ENCODE data around the gene ZNF70. TPM values are rescaled to one million over a fixed set of nuclear protein-coding genes. Genes with fewer than 3 reads are reported as not detected.

ZNF70 gene
- total and polyA plus RNA-seq, 10 of the 15 experiments (the other 5 are each of a cell fraction or from before 2014, with no cell fraction given) = 0.15 to 2.3 (median 0.85) TPM

DNA sequence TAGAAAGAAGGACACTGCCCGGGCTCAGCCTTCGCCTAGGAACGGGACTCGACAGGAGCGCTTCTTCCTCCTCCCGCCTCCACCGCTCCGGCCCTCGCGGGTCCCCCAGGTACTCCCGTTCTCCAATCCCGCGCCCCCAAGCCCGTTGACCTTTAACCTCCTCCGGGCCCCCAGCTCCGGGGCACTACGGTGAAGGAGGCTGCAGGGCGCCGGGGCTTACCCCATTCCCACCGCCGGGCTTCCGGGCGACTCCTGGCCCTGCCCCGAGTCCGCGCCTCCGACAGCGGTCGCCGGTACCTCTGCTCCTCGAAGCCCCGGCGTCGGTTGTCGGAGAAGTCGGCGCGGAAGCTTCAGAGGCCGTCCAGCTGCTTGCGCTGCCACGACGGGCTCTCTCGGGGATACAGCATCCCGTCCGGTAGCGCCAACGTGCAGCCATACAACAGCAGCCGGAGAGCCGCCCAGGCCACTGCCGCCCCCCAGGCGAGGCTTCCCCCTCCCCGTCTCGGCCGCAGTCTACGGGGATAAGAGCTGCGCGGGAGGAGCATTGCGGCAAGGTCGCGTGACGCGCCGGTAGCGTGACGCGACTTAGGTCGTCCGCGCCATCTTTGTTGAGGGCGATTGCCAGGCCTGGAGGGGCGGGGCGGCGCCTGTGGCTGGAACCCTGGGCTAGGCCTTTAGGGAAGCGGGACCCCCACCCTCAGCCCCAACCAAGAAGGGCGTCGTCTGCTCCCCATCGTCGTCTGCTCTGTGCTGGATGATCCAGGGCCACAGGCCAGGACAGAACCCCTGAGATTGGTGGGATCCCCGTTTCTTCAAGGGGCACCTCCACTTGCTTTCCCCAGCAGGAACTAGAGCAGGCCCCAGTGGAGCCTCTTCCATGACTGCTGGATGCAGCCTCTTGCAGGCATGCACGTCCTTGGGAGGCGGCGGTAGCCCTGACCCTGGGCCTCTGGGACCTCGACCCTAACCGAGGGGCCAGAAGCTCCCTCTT is 33.8 kb downstream of the ZNF70 start (continued):
- TF ChIP-seq, protein P1, sequence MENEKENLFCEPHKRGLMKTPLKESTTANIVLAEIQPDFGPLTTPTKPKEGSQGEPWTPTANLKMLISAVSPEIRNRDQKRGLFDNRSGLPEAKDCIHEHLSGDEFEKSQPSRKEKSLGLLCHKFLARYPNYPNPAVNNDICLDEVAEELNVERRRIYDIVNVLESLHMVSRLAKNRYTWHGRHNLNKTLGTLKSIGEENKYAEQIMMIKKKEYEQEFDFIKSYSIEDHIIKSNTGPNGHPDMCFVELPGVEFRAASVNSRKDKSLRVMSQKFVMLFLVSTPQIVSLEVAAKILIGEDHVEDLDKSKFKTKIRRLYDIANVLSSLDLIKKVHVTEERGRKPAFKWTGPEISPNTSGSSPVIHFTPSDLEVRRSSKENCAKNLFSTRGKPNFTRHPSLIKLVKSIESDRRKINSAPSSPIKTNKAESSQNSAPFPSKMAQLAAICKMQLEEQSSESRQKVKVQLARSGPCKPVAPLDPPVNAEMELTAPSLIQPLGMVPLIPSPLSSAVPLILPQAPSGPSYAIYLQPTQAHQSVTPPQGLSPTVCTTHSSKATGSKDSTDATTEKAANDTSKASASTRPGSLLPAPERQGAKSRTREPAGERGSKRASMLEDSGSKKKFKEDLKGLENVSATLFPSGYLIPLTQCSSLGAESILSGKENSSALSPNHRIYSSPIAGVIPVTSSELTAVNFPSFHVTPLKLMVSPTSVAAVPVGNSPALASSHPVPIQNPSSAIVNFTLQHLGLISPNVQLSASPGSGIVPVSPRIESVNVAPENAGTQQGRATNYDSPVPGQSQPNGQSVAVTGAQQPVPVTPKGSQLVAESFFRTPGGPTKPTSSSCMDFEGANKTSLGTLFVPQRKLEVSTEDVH (IDR thresholded peaks at IDR 0.05; ENCODE audit: low read depth, partially characterized antibody) = no peak
- no peak for TF ChIP-seq CEBPB (IDR thresholded peaks at IDR 0.05; ENCODE audit: borderline replicate concordance in 1 of 2, low read depth in 2 of 2, low read length in 2 of 2)
- TF ChIP-seq TCF7 (IDR thresholded peaks at IDR 0.05; ENCODE audit: borderline replicate concordance) = no peak
- no peak for TF ChIP-seq WRNIP1 (IDR thresholded peaks at IDR 0.05; ENCODE audit: borderline replicate concordance, low read depth, low read length)
- TF ChIP-seq IKZF2 (IDR thresholded peaks at IDR 0.05) = peak; percentile 52 to 63
- 0 out of 2 replicates have a peak, but pooled peaks have one; percentile 58 for TF ChIP-seq CHD1 (IDR thresholded peaks at IDR 0.05; ENCODE audit: low read depth, low read length)
- no peak for TF ChIP-seq SKIL (IDR thresholded peaks at IDR 0.05; ENCODE audit: low read depth, poor library complexity, severe bottlenecking)
- no peak for TF ChIP-seq NFXL1 (IDR thresholded peaks at IDR 0.05; ENCODE audit: borderline replicate concordance)
- TF ChIP-seq ELK1 (IDR thresholded peaks at IDR 0.05; ENCODE audit: low read depth, low read length) = peak; percentile 32; the same call in 1 of the 2 replicates
- TF ChIP-seq ZSCAN29 (IDR thresholded peaks at IDR 0.05) = no peak
- peak; percentile 67 for TF ChIP-seq IRF4 (IDR thresholded peaks at IDR 0.05; ENCODE audit: low read depth, low read length)
- TF ChIP-seq NFIC (IDR thresholded peaks at IDR 0.05; ENCODE audit: low read depth, low read length) = no peak
- TF ChIP-seq PKNOX1 (IDR thresholded peaks at IDR 0.05) = no peak
- TF ChIP-seq MAX (IDR thresholded peaks at IDR 0.05; ENCODE audit: low read depth, low read length) = peak; percentile 14; the same call in 1 of the 2 replicates
- TF ChIP-seq PAX8 (IDR thresholded peaks at IDR 0.05) = no peak
- TF ChIP-seq, protein P2, sequence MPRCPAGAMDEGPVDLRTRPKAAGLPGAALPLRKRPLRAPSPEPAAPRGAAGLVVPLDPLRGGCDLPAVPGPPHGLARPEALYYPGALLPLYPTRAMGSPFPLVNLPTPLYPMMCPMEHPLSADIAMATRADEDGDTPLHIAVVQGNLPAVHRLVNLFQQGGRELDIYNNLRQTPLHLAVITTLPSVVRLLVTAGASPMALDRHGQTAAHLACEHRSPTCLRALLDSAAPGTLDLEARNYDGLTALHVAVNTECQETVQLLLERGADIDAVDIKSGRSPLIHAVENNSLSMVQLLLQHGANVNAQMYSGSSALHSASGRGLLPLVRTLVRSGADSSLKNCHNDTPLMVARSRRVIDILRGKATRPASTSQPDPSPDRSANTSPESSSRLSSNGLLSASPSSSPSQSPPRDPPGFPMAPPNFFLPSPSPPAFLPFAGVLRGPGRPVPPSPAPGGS (IDR thresholded peaks at IDR 0.05; ENCODE audit: borderline replicate concordance, insufficient read depth, low read depth, low read length, poor library complexity, severe bottlenecking) = no peak
- TF ChIP-seq PML (IDR thresholded peaks at IDR 0.05; ENCODE audit: low read length) = no peak; the same call in 1 of the 2 replicates
- TF ChIP-seq SMAD1 (IDR thresholded peaks at IDR 0.05; ENCODE audit: low read depth, partially characterized antibody) = no peak
- TF ChIP-seq SUPT20H (IDR thresholded peaks at IDR 0.05; ENCODE audit: borderline replicate concordance, control insufficient read depth, low read depth, low read length) = no peak
